B cell (primary cell): ENCODE results near the gene APP. TPM values are rescaled to one million over a fixed set of nuclear protein-coding genes. Genes with fewer than 3 reads are reported as not detected.

Experiments used
- ATAC-seq: fragments of 200-7000 bp; cut with Tn5 transposase; one replicate; pipeline ENCODE4 v1.10.0; 2021; ENCODE audit warnings: low read depth, mild to moderate bottlenecking, moderate number of reproducible peaks, moderate library complexity
- CTCF ChIA-PET: fragments of 350-600 bp; sonication (Branson Sonifier 250); formaldehyde crosslinking; loops from one replicate; lab custom pipeline; 2021; ENCODE audit warnings: antibody characterized with exemption, inconsistent platforms; lab: Charles Lee
- POLR2A ChIA-PET: fragments of 350-600 bp; sonication (Branson Sonifier 250); formaldehyde crosslinking; loops from one replicate; lab custom pipeline; 2021; ENCODE audit warnings: antibody characterized with exemption; lab: Charles Lee
- DNase-seq: peaks from one replicate; pipeline ENCODE4 v3.0.0; 2013
- H2AFZ ChIP-seq: 2 replicates; pipeline ENCODE4 v1.6.1; 2012; ENCODE audit warnings: mild to moderate bottlenecking, low read depth, low read length; ENCODE audit not compliant: insufficient read depth, poor library complexity, severe bottlenecking
- H3K27ac ChIP-seq, 2 donors: 1 replicate in 1 of 2; 2 replicates in 1 of 2; pipeline ENCODE4 v1.5.1; 2012 to 2013; ENCODE audit warnings: low read length in 2 of 2, mild to moderate bottlenecking in 2 of 2, moderate library complexity in 1 of 2
- H3K27me3 ChIP-seq, 4 experiments: fragments of 200-600 bp in 1 of 4; sonication (generic) in 1 of 4; replicated peaks in 1 of 4; 1 replicate in 2 of 4; 2 replicates in 2 of 4; pipeline versions ENCODE4 v1.6.1 to v1.7.0; 2013 to 2016; ENCODE audit warnings: low read length in 3 of 4, mild to moderate bottlenecking in 2 of 4, mixed read lengths in 1 of 4, moderate library complexity in 1 of 4; ENCODE audit not compliant: insufficient read depth in 4 of 4, control insufficient read depth in 3 of 4; ENCODE audit errors: control extremely low read depth in 1 of 4
- H3K36me3 ChIP-seq, 2 experiments: replicated peaks in 1 of 2; 1 replicate in 1 of 2; 2 replicates in 1 of 2; pipeline versions ENCODE4 v1.6.1 to v1.7.1; 2013; ENCODE audit warnings: low read length in 1 of 2; ENCODE audit not compliant: insufficient read depth in 2 of 2, control insufficient read depth in 1 of 2; ENCODE audit errors: control extremely low read depth in 1 of 2, extremely low read depth in 1 of 2
- H3K4me1 ChIP-seq, 2 donors: fragments of 200-600 bp in 1 of 2; sonication (generic) in 1 of 2; 1 replicate in 1 of 2; 2 replicates in 1 of 2; pipeline versions ENCODE4 v1.5.1 to v1.6.1; 2013 to 2017; ENCODE audit warnings: low read length in 2 of 2; ENCODE audit not compliant: control insufficient read depth in 2 of 2, insufficient read depth in 2 of 2
- H3K4me2 ChIP-seq: replicated peaks from 2 replicates; pipeline ENCODE3; 2012; ENCODE audit warnings: mild to moderate bottlenecking, low read depth, low read length; ENCODE audit not compliant: poor library complexity, severe bottlenecking
- H3K4me3 ChIP-seq, 5 experiments: fragments of 200-600 bp in 1 of 5; sonication (generic) in 1 of 5; 1 replicate in 3 of 5; 2 replicates in 2 of 5; pipeline versions ENCODE4 v1.5.1 to v1.7.0; 2011 to 2016; ENCODE audit warnings: low read length in 4 of 5, mild to moderate bottlenecking in 4 of 5, low read depth in 2 of 5, control low read depth in 1 of 5, moderate library complexity in 1 of 5; ENCODE audit not compliant: insufficient read depth in 1 of 5; ENCODE audit errors: control extremely low read depth in 1 of 5, extremely low read depth in 1 of 5
- H3K79me2 ChIP-seq: fragments of 200-600 bp; sonication (generic); one replicate; pipeline ENCODE4 v1.6.0; 2016; ENCODE audit warnings: low read length; ENCODE audit not compliant: control insufficient read depth, insufficient read depth
- H3K9ac ChIP-seq: fragments of 200-600 bp; sonication (generic); 2 replicates; pipeline ENCODE4 v1.6.1; 2017; ENCODE audit warnings: mild to moderate bottlenecking, low read length, moderate library complexity
- H3K9me3 ChIP-seq, 3 donors: one replicate each; pipeline versions ENCODE4 v1.6.1 to v1.7.1; 2013; ENCODE audit warnings: low read length in 2 of 3; ENCODE audit not compliant: control insufficient read depth in 2 of 3, insufficient read depth in 1 of 3; ENCODE audit errors: control extremely low read depth in 1 of 3
- H4K20me1 ChIP-seq: 2 replicates; pipeline ENCODE4 v1.6.0; 2012; ENCODE audit warnings: mild to moderate bottlenecking, low read length; ENCODE audit not compliant: insufficient read depth, control insufficient read depth, poor library complexity, severe bottlenecking
- H3K27ac Mint-ChIP-seq: one replicate; pipeline ENCODE4 v1.8.0; 2021; ENCODE audit warnings: mixed read lengths
- H3K27me3 Mint-ChIP-seq: one replicate; pipeline ENCODE4 v1.8.0; 2021; ENCODE audit warnings: mixed read lengths
- H3K4me1 Mint-ChIP-seq: one replicate; pipeline ENCODE4 v1.8.0; 2021; ENCODE audit warnings: mixed read lengths
- H3K4me3 Mint-ChIP-seq: one replicate; pipeline ENCODE4 v1.8.0; 2021; ENCODE audit warnings: mixed read lengths
- H3K9me3 Mint-ChIP-seq: one replicate; pipeline ENCODE4 v1.8.0; 2022; ENCODE audit warnings: mixed read lengths; ENCODE audit not compliant: insufficient read depth
- CTCF ChIP-seq: fragments of 200-600 bp; IDR thresholded peaks from one replicate; pipeline ENCODE4 v1.8.0; 2022; ENCODE audit warnings: antibody characterized with exemption, mild to moderate bottlenecking
- EZH2 ChIP-seq: IDR thresholded peaks from 2 replicates; pipeline ENCODE4 v1.6.1; 2012; ENCODE audit warnings: borderline replicate concordance, low read depth, mild to moderate bottlenecking, moderate library complexity, low read length; ENCODE audit not compliant: insufficient read depth, poor library complexity, severe bottlenecking
- WGBS: methylation state at CpG from one replicate; pipeline ENCODE4 v1.1.5; 2013; ENCODE audit warnings: missing lambda C conversion rate; ENCODE audit not compliant: insufficient coverage; 5-methylcytosine and 5-hydroxymethylcytosine counted together
- intact Hi-C: fragments of 100-400 bp; cut with micrococcal nuclease; formaldehyde crosslinking; loops from one replicate; pipeline ENCODE4 v1.10.0; 2022
- polyA plus RNA-seq: library from polyadenylated mRNA; depleted of rRNA; stranded (reverse); fragments of >200 nt; gene quantifications from 2 replicates; pipeline ENCODE4 v1.2.3, GENCODE V29; 2012
- total RNA-seq, 2 donors: library from RNA; stranded (reverse); fragments of 120-200 nt in 1 of 2; gene quantifications; 1 replicate in 1 of 2; 2 replicates in 1 of 2; pipeline versions ENCODE4 v1.2.3 to v1.2.4, GENCODE V29; 2013 to 2022

The APP gene
- total and polyA plus RNA-seq, 2 donors (not counting 1 experiment from before 2014, with no cell fraction given) = 28.3 to 34.7 TPM

GRCh38 chr21:25974964-25975363 lies 195.6 kb downstream of the APP start:
- no peak overlapping the region for H3K27ac Mint-ChIP-seq
- H3K79me2 ChIP-seq = no peaks in the 10 kb centered on the region
- ATAC-seq = no peak

More at GRCh38 chr21:25974964-25975363, 195.6 kb downstream of the APP start:
- H2AFZ ChIP-seq = no peak overlapping the region
- no peaks in the 10 kb centered on the region for H4K20me1 ChIP-seq
- H3K9me3 ChIP-seq = peaks cover 0 to 1% (median 0%) of the 10 kb centered on the region in 3 donors
- H3K27ac ChIP-seq = no peak overlapping the region
- Mint-ChIP-seq H3K4me1 (no peaks in the 10 kb centered on the region), H3K4me3 (no peak overlapping the region), H3K27me3 (no peaks in the 10 kb centered on the region), H3K9me3 (no peaks in the 10 kb centered on the region)
- TF ChIP-seq CTCF (no peak), EZH2 (no peak)
- no peak overlapping the region for H3K4me3 ChIP-seq
- POLR2A ChIA-PET = no interaction called here
- H3K4me1 ChIP-seq = no peaks in the 10 kb centered on the region
- DNase-seq = no peak
- no peaks in the 10 kb centered on the region for H3K27me3 ChIP-seq
- H3K9ac ChIP-seq = no peak overlapping the region
- intact Hi-C loops = no loop called here
- CTCF ChIA-PET = no interaction called here
- 100% methylated on average over 2 of the region's 8 CpGs for WGBS
- peaks cover 13 to 22% of the 10 kb centered on the region in 2 experiments for H3K36me3 ChIP-seq
- no peak overlapping the region for H3K4me2 ChIP-seq
